Smooth muscle cell (in vitro differentiated cells): ENCODE measurements around the gene ASCL2. TPM values are rescaled to one million over a fixed set of nuclear protein-coding genes. Genes with fewer than 3 reads are reported as not detected.

ENCODE experiments used
- DNase-seq: peaks from one replicate; lab custom pipeline; 2025; ENCODE audit not compliant: unreplicated experiment; lab: John Stamatoyannopoulos, UW
- H2AFZ ChIP-seq: fragments of 200-600 bp; sonication (generic); 2 replicates; pipeline ENCODE4 v1.6.0; 2016; ENCODE audit warnings: antibody characterized with exemption, low read depth, mild to moderate bottlenecking
- H3F3A ChIP-seq: fragments of 200-600 bp; sonication (generic); 2 replicates; pipeline ENCODE4 v1.6.0; 2017; ENCODE audit warnings: antibody characterized with exemption, low read depth
- H3K27ac ChIP-seq: fragments of 200-600 bp; sonication (generic); 2 replicates; pipeline ENCODE4 v1.5.1; 2016; ENCODE audit warnings: low read depth, mild to moderate bottlenecking
- H3K27me3 ChIP-seq: fragments of 200-600 bp; sonication (generic); 2 replicates; pipeline ENCODE4 v1.6.1; 2016; ENCODE audit warnings: low read depth, mild to moderate bottlenecking
- H3K36me3 ChIP-seq: fragments of 200-600 bp; sonication (generic); 2 replicates; pipeline ENCODE4 v1.5.1; 2016; ENCODE audit warnings: low read depth
- H3K4me1 ChIP-seq: fragments of 200-600 bp; sonication (generic); 2 replicates; pipeline ENCODE4 v1.5.1; 2016; ENCODE audit warnings: low read depth
- H3K4me2 ChIP-seq: fragments of 200-600 bp; sonication (generic); 2 replicates; pipeline ENCODE4 v1.6.0; 2016; ENCODE audit warnings: mild to moderate bottlenecking
- H3K4me3 ChIP-seq: fragments of 200-600 bp; sonication (generic); 2 replicates; pipeline ENCODE4 v1.5.1; 2016; ENCODE audit warnings: mild to moderate bottlenecking
- H3K79me2 ChIP-seq: fragments of 200-600 bp; sonication (generic); 2 replicates; pipeline ENCODE4 v1.6.0; 2016; ENCODE audit warnings: low read depth, mild to moderate bottlenecking
- H3K9ac ChIP-seq: fragments of 200-600 bp; sonication (generic); 2 replicates; pipeline ENCODE4 v1.6.0; 2016; ENCODE audit warnings: low read depth
- H3K9me3 ChIP-seq: fragments of 200-600 bp; sonication (generic); replicated peaks from 2 replicates; pipeline ENCODE4 v1.5.1; 2016; ENCODE audit warnings: low read depth
- H4K20me1 ChIP-seq: fragments of 200-600 bp; sonication (generic); 2 replicates; pipeline ENCODE4 v1.6.0; 2016; ENCODE audit warnings: low read depth
- WGBS: methylation state at CpG from one replicate; pipeline ENCODE4 v1.1.7; 2016; ENCODE audit warnings: low lambda C conversion rate; 5-methylcytosine and 5-hydroxymethylcytosine counted together
- polyA plus RNA-seq: library from polyadenylated mRNA; unstranded; fragments of >200 nt; fragmentation: Nextera tagmentation; extraction: Ambion mirVana; gene quantifications from 2 replicates; pipeline ENCODE4 v1.2.1, GENCODE V29; 2016
- total RNA-seq: library from RNA; depleted of rRNA; stranded (reverse); fragments of >200 nt; gene quantifications from 2 replicates; pipeline ENCODE4 v1.2.3, GENCODE V29; 2014
- TF ChIP-seq, protein P1 (sequence below): fragments of 200-600 bp; sonication (generic); IDR thresholded peaks from 2 replicates; pipeline ENCODE4 v1.5.1; 2017; ENCODE audit warnings: borderline replicate concordance, mild to moderate bottlenecking, antibody characterized with exemption; ENCODE audit not compliant: insufficient read depth, poor library complexity, severe bottlenecking

Gene ASCL2
- total and polyA plus RNA-seq, 2 experiments from 2014 or later = 0.33 TPM; not detected in 1

DNA sequence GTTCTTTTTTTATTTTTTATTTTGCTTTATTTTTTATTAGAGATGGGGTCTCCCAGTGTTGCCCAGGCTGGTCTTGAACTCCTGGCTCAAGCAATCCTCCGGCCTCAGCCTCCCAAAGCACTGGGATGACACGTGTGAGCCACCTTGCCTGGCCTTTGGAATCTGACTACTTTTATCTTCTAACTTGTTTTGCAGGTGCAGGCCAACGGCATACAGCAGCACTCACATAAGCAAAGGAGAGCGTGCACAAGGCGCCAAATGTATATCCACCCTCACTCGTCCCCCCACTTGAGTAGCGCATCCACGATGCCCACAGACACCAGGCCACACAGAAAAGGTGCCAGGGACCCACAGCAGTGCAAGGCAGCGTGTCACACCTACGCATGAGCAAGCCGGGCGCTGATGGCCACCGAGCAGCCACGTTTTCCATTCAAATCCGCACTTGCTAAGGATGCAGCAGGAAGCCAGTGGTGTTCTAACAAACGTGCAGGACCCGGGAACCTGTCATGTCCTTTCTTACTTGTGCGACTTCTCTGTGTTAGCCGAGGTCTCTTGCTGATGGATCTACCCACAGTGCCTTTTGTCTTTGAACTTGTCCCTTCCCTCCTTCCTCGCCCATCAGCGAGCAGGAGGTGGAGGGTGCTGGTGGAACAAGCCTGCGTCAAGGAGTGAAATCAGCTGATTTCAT is 5.9 kb downstream of the ASCL2 start:
- peaks cover 33% of the 10 kb centered on the region for H3K27me3 ChIP-seq
- 91% methylated on average over 22 of the region's 22 CpGs for WGBS
- no peak overlapping the region for H3K4me3 ChIP-seq

DNA sequence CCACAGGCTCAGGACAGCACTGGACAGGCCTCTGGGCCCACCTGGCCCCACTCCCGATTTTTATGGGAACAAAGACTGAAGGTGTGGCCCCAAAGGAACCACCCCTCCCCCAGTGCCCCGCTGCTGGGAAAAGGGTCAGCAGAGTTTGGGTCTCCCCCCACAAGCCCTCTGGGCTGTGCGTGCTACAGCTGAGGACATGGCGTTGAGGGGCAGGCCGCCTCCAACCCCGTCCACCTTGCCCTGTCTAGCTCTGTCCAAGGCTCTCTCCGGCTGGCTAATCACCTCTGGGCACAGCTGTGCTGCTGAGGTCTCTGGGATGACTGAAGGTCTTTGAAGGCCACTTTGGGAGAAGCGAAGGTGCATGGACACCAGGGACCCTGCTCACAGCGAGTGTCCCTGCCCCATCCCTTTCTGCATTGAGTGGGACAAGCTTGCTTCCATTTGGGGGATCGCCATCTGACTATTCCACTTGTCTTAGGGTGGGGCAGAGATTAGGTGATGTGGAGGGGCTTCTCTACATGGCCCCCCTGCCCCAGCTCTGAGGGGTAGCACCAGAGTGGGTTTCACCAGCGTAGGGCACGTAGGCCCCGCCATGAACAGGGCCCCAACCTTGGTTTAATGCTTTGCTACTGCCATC is 6.5 kb downstream of the ASCL2 start:
- no peak overlapping the region for H3K4me3 ChIP-seq
- no peak overlapping the region for H3K9ac ChIP-seq
- DNase-seq = no peak
- WGBS = 90% methylated on average over 13 of the region's 13 CpGs
- H3K27me3 ChIP-seq = peaks cover 28% of the 10 kb centered on the region
- no peaks in the 10 kb centered on the region for H3F3A ChIP-seq
- H3K36me3 ChIP-seq = no peaks in the 10 kb centered on the region
- no peaks in the 10 kb centered on the region for H4K20me1 ChIP-seq
- TF ChIP-seq, protein P1, sequence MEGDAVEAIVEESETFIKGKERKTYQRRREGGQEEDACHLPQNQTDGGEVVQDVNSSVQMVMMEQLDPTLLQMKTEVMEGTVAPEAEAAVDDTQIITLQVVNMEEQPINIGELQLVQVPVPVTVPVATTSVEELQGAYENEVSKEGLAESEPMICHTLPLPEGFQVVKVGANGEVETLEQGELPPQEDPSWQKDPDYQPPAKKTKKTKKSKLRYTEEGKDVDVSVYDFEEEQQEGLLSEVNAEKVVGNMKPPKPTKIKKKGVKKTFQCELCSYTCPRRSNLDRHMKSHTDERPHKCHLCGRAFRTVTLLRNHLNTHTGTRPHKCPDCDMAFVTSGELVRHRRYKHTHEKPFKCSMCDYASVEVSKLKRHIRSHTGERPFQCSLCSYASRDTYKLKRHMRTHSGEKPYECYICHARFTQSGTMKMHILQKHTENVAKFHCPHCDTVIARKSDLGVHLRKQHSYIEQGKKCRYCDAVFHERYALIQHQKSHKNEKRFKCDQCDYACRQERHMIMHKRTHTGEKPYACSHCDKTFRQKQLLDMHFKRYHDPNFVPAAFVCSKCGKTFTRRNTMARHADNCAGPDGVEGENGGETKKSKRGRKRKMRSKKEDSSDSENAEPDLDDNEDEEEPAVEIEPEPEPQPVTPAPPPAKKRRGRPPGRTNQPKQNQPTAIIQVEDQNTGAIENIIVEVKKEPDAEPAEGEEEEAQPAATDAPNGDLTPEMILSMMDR = no peak
- no peak overlapping the region for H3K4me2 ChIP-seq
- H2AFZ ChIP-seq = no peak overlapping the region
- H3K4me1 ChIP-seq = no peaks in the 10 kb centered on the region
- H3K27ac ChIP-seq = no peak overlapping the region
- no peaks in the 10 kb centered on the region for H3K9me3 ChIP-seq
- no peaks in the 10 kb centered on the region for H3K79me2 ChIP-seq

More for the DNA sequence above, 5.9 kb downstream of the ASCL2 start:
- no peak overlapping the region for H3K4me2 ChIP-seq
- TF ChIP-seq, protein P1 = no peak
- H2AFZ ChIP-seq = no peak overlapping the region
- H3K36me3 ChIP-seq = no peaks in the 10 kb centered on the region
- H4K20me1 ChIP-seq = no peaks in the 10 kb centered on the region
- H3K9ac ChIP-seq = no peak overlapping the region
- H3K79me2 ChIP-seq = no peaks in the 10 kb centered on the region
- no peak for DNase-seq
- no peaks in the 10 kb centered on the region for H3F3A ChIP-seq
- peaks cover 3% of the 10 kb centered on the region for H3K4me1 ChIP-seq
- no peak overlapping the region for H3K27ac ChIP-seq
- H3K9me3 ChIP-seq = no peaks in the 10 kb centered on the region

DNA sequence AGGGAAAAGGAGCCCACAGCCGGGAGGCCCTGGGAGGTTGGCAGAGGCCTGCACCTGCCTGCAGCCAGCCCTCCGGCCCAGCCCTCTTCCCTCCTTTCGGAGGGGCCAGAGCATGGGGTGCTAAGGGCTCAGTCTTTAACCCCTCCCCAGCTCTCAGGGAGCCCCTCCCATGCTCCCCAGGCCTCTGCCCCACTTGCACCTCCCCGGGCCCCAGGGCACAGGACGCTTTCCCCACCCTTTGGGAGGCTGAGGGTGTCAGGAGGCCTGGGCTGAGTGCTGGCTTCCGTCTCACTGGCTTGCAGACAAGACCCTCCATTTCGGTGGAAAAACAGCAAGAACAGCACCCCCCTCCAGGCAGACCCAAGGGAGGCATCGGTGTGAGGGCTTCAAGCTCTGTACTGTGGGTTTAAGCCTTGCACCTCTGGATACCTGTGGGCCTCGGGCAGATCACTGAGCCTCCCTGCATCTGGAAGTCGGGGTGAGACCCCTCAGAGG is 7.3 kb downstream of the ASCL2 start:
- no peak overlapping the region for H3K4me3 ChIP-seq
- H3K4me2 ChIP-seq = no peak overlapping the region
- no peaks in the 10 kb centered on the region for H3K36me3 ChIP-seq
- H4K20me1 ChIP-seq = no peaks in the 10 kb centered on the region
- 81% methylated on average over 10 of the region's 10 CpGs for WGBS
- TF ChIP-seq, protein P1 = no peak
- DNase-seq = no peak
- H3F3A ChIP-seq = no peaks in the 10 kb centered on the region
- H2AFZ ChIP-seq = no peak overlapping the region
- H3K4me1 ChIP-seq = no peaks in the 10 kb centered on the region
- no peaks in the 10 kb centered on the region for H3K79me2 ChIP-seq
- peaks cover 23% of the 10 kb centered on the region for H3K27me3 ChIP-seq
- no peak overlapping the region for H3K9ac ChIP-seq
- no peak overlapping the region for H3K27ac ChIP-seq
- H3K9me3 ChIP-seq = no peaks in the 10 kb centered on the region
